Naive thymus-derived CD8-positive, alpha-beta T cell (primary cell): Measurements from ENCODE around the gene MGMT. TPM values are rescaled to one million over a fixed set of nuclear protein-coding genes. Genes with fewer than 3 reads are reported as not detected.
A peak's percentile ranks its signal among the peaks of the same experiment; 100 is the strongest.

ENCODE experiments used
- ATAC-seq, 2 donors: fragments of 150-1000 bp; cut with Tn5 transposase in 1 of 2; sonication (Bioruptor Pico), chemical (Tn5 transposase) in 1 of 2; 1 replicate in 1 of 2; 2 replicates in 1 of 2; pipeline ENCODE4 v1.10.0; 2021; ENCODE audit warnings: mild to moderate bottlenecking in 2 of 2, moderate library complexity in 2 of 2
- POLR2A ChIA-PET: fragments of 350-600 bp; sonication (Branson Sonifier 250); formaldehyde crosslinking; loops from one replicate; lab custom pipeline; 2021; ENCODE audit warnings: antibody characterized with exemption; lab: Charles Lee
- DNase-seq, 10 donors: peaks; one replicate each; pipeline versions ENCODE4 v3.0.0 to v3.0.0-alpha.2; 2020 to 2022
- H3K27ac Mint-ChIP-seq, 10 donors: one replicate each; pipeline ENCODE4 v1.8.0; 2020 to 2022; ENCODE audit warnings: mild to moderate bottlenecking in 10 of 10, mixed read lengths in 10 of 10, moderate library complexity in 4 of 10, inconsistent platforms in 1 of 10
- H3K27me3 Mint-ChIP-seq, 5 donors: one replicate each; pipeline ENCODE4 v1.8.0; 2021 to 2022; ENCODE audit warnings: mixed read lengths in 5 of 5
- H3K36me3 Mint-ChIP-seq, 3 donors: one replicate each; pipeline ENCODE4 v1.8.0; 2020 to 2022; ENCODE audit warnings: mixed read lengths in 3 of 3, mild to moderate bottlenecking in 2 of 3, inconsistent platforms in 1 of 3
- H3K4me1 Mint-ChIP-seq, 4 donors: one replicate each; pipeline ENCODE4 v1.8.0; 2021 to 2022; ENCODE audit warnings: mixed read lengths in 4 of 4
- H3K4me3 Mint-ChIP-seq, 10 donors: one replicate each; pipeline ENCODE4 v1.8.0; 2020 to 2022; ENCODE audit warnings: mild to moderate bottlenecking in 10 of 10, mixed read lengths in 10 of 10, moderate library complexity in 6 of 10, inconsistent platforms in 1 of 10
- H3K9me3 Mint-ChIP-seq, 9 donors: one replicate each; pipeline ENCODE4 v1.8.0; 2020 to 2022; ENCODE audit warnings: mixed read lengths in 9 of 9, mild to moderate bottlenecking in 3 of 9, inconsistent platforms in 1 of 9, moderate library complexity in 1 of 9
- polyA plus RNA-seq, 3 donors: library from polyadenylated mRNA; unstranded; fragments of 300-500 nt; fragmentation: Illumina TruSeq; gene quantifications; one replicate each; pipeline ENCODE4 v1.2.3, GENCODE V29; 2021
- total RNA-seq, 8 experiments: library from RNA in 2 of 8; stranded (reverse) in 2 of 8; gene quantifications; one replicate each; pipeline ENCODE4 v1.2.3 and lab custom pipeline; 2021 to 2026

MGMT gene
- total and polyA plus RNA-seq, 5 experiments from 2014 or later = 18.9 to 41.7 (median 32.2) TPM

GRCh38 chr10:129766611-129767550, 299.8 kb downstream of the MGMT start:
- Mint-ChIP-seq H3K36me3 (peaks cover 30 to 56% (median 50%) of the 10 kb centered on the region in 3 donors), H3K4me1 (peaks cover 0 to 2% (median 0%) of the 10 kb centered on the region in 4 donors), H3K27ac (no peak overlapping the region), H3K4me3 (no peak overlapping the region), H3K9me3 (peaks cover 0 to 43% (median 0%) of the 10 kb centered on the region in 9 donors), H3K27me3 (no peaks in the 10 kb centered on the region)
- ATAC-seq (no peak), DNase-seq (no peak)
- POLR2A ChIA-PET = no interaction called here

- Mint-ChIP-seq H3K27me3 (no peaks in the 10 kb centered on the region), H3K4me3 (no peak overlapping the region), H3K27ac (no peak overlapping the region), H3K9me3 (peaks cover 0 to 47% (median 0%) of the 10 kb centered on the region in 9 donors), H3K36me3 (peaks cover 30 to 56% (median 45%) of the 10 kb centered on the region in 3 donors), H3K4me1 (no peaks in the 10 kb centered on the region)
- POLR2A ChIA-PET = no interaction called here
- DNase-seq (no peak), ATAC-seq (no peak)
Observed at GRCh38 chr10:129767751-129768150, 300.7 kb downstream of the MGMT start.

GRCh38 chr10:129768437-129769355, 301.7 kb downstream of the MGMT start:
- peaks cover 0 to 50% (median 0%) of the 10 kb centered on the region in 9 donors for H3K9me3 Mint-ChIP-seq
- DNase-seq (no peak), ATAC-seq (no peak)
- no peaks in the 10 kb centered on the region for H3K4me1 Mint-ChIP-seq
- H3K36me3 Mint-ChIP-seq = peaks cover 30 to 52% (median 37%) of the 10 kb centered on the region in 3 donors
- POLR2A ChIA-PET = no interaction called here
- H3K27ac Mint-ChIP-seq = no peak overlapping the region
- no peak overlapping the region for H3K4me3 Mint-ChIP-seq
- no peaks in the 10 kb centered on the region for H3K27me3 Mint-ChIP-seq

- POLR2A ChIA-PET = no interaction called here
Observed at GRCh38 chr10:129769381-129770116, 302.5 kb downstream of the MGMT start.

GRCh38 chr10:129770286-129770685, 303.2 kb downstream of the MGMT start:
- no peak for DNase-seq
- Mint-ChIP-seq H3K36me3 (peaks cover 30 to 50% (median 37%) of the 10 kb centered on the region in 3 donors), H3K27me3 (no peaks in the 10 kb centered on the region), H3K4me3 (no peak overlapping the region), H3K27ac (no peak overlapping the region), H3K9me3 (peaks cover 0 to 47% (median 0%) of the 10 kb centered on the region in 9 donors), H3K4me1 (no peaks in the 10 kb centered on the region)
- POLR2A ChIA-PET = no interaction called here
- no peak for ATAC-seq

More at GRCh38 chr10:129769381-129770116, 302.5 kb downstream of the MGMT start:
- H3K27me3 Mint-ChIP-seq = no peaks in the 10 kb centered on the region
- ATAC-seq = no peak
- H3K4me3 Mint-ChIP-seq = no peak overlapping the region
- H3K4me1 Mint-ChIP-seq = no peaks in the 10 kb centered on the region
- H3K27ac Mint-ChIP-seq = peak overlapping the region in 1 of 10 donors; percentile 18
- peaks cover 0 to 50% (median 0%) of the 10 kb centered on the region in 9 donors for H3K9me3 Mint-ChIP-seq
- H3K36me3 Mint-ChIP-seq = peaks cover 30 to 50% (median 37%) of the 10 kb centered on the region in 3 donors
- DNase-seq = no peak

- no peaks in the 10 kb centered on the region for H3K27me3 Mint-ChIP-seq
- POLR2A ChIA-PET = no interaction called here
- no peak overlapping the region for H3K4me3 Mint-ChIP-seq
- DNase-seq = no peak
- H3K36me3 Mint-ChIP-seq = peaks cover 31 to 48% (median 36%) of the 10 kb centered on the region in 3 donors
- H3K4me1 Mint-ChIP-seq = no peaks in the 10 kb centered on the region
- ATAC-seq = no peak
- H3K27ac Mint-ChIP-seq = no peak overlapping the region
- peaks cover 0 to 53% (median under 1%) of the 10 kb centered on the region in 9 donors for H3K9me3 Mint-ChIP-seq
Observed at GRCh38 chr10:129771024-129771423, 304.0 kb downstream of the MGMT start.

GRCh38 chr10:129771576-129771975, 304.5 kb downstream of the MGMT start:
- no peak for ATAC-seq
- DNase-seq = no peak
- H3K4me3 Mint-ChIP-seq = no peak overlapping the region
- peaks cover 29 to 44% (median 34%) of the 10 kb centered on the region in 3 donors for H3K36me3 Mint-ChIP-seq
- H3K4me1 Mint-ChIP-seq = no peaks in the 10 kb centered on the region
- POLR2A ChIA-PET = no interaction called here
- H3K27me3 Mint-ChIP-seq = no peaks in the 10 kb centered on the region
- H3K27ac Mint-ChIP-seq = no peak overlapping the region
- H3K9me3 Mint-ChIP-seq = peaks cover 0 to 53% (median 6%) of the 10 kb centered on the region in 9 donors

- H3K4me3 Mint-ChIP-seq = no peak overlapping the region
- POLR2A ChIA-PET = no interaction called here
- peaks cover 29 to 40% (median 37%) of the 10 kb centered on the region in 3 donors for H3K36me3 Mint-ChIP-seq
- H3K9me3 Mint-ChIP-seq = peaks cover 0 to 55% (median 11%) of the 10 kb centered on the region in 9 donors
- H3K4me1 Mint-ChIP-seq = no peaks in the 10 kb centered on the region
- DNase-seq (no peak), ATAC-seq (no peak)
- no peaks in the 10 kb centered on the region for H3K27me3 Mint-ChIP-seq
- H3K27ac Mint-ChIP-seq = no peak overlapping the region
Observed at GRCh38 chr10:129771991-129772431, 305.0 kb downstream of the MGMT start.

- Mint-ChIP-seq H3K27me3 (no peaks in the 10 kb centered on the region), H3K9me3 (peaks cover 0 to 55% (median 18%) of the 10 kb centered on the region in 9 donors), H3K27ac (no peak overlapping the region), H3K36me3 (peaks cover 29 to 37% (median 37%) of the 10 kb centered on the region in 3 donors), H3K4me3 (no peak overlapping the region), H3K4me1 (peaks cover 0 to 1% (median 0%) of the 10 kb centered on the region in 4 donors)
- no peak for ATAC-seq
- no peak for DNase-seq
- POLR2A ChIA-PET = no interaction called here
Observed at GRCh38 chr10:129772468-129773358, 305.7 kb downstream of the MGMT start.

- ATAC-seq (no peak), DNase-seq (no peak)
- Mint-ChIP-seq H3K4me1 (peaks cover 0 to 1% (median 0%) of the 10 kb centered on the region in 4 donors), H3K27me3 (no peaks in the 10 kb centered on the region), H3K36me3 (peaks cover 29 to 34% (median 32%) of the 10 kb centered on the region in 3 donors), H3K27ac (no peak overlapping the region), H3K4me3 (no peak overlapping the region), H3K9me3 (peaks cover 0 to 52% (median 19%) of the 10 kb centered on the region in 9 donors)
- POLR2A ChIA-PET = no interaction called here
Observed at GRCh38 chr10:129773359-129773990, 306.4 kb downstream of the MGMT start.
